Fibroblast of lung (primary cell): Measurements from ENCODE around the gene IFRD1. TPM values are rescaled to one million over a fixed set of nuclear protein-coding genes. Genes with fewer than 3 reads are reported as not detected.

ENCODE experiments used
- DNase-seq, 2 donors: peaks; one replicate each; pipeline versions ENCODE4 v3.0.0 to v3.0.0-alpha.2; 2010; ENCODE audit warnings: low read depth in 2 of 2
- H2AFZ ChIP-seq: 2 replicates; pipeline ENCODE4 v1.5.1; 2012; ENCODE audit warnings: low read length, control low read depth, inconsistent platforms
- H3K27ac ChIP-seq: 2 replicates; pipeline ENCODE4 v1.5.1; 2011; ENCODE audit warnings: low read length, control low read depth; ENCODE audit not compliant: insufficient read depth
- H3K27me3 ChIP-seq: 2 replicates; pipeline ENCODE4 v1.5.1; 2011; ENCODE audit warnings: mild to moderate bottlenecking, low read length; ENCODE audit not compliant: control insufficient read depth, insufficient read depth
- H3K36me3 ChIP-seq: 2 replicates; pipeline ENCODE4 v1.5.1; 2011; ENCODE audit warnings: low read length; ENCODE audit not compliant: control insufficient read depth, insufficient read depth
- H3K4me1 ChIP-seq: 2 replicates; pipeline ENCODE4 v1.5.1; 2011; ENCODE audit warnings: low read length; ENCODE audit not compliant: control insufficient read depth, insufficient read depth; ENCODE audit errors: extremely low read depth
- H3K4me2 ChIP-seq: 2 replicates; pipeline ENCODE4 v1.5.1; 2011; ENCODE audit warnings: low read length, control low read depth; ENCODE audit not compliant: insufficient read depth; ENCODE audit errors: extremely low read depth
- H3K4me3 ChIP-seq, 4 experiments: fragments of 200-600 bp in 1 of 4; sonication (generic) in 1 of 4; replicated peaks in 1 of 4; 2 replicates each; pipeline ENCODE4 v1.5.1; 2011 to 2016; ENCODE audit warnings: low read length in 4 of 4, low read depth in 3 of 4, mild to moderate bottlenecking in 3 of 4, control low read depth in 2 of 4, inconsistent platforms in 1 of 4, mixed read lengths in 1 of 4; ENCODE audit not compliant: insufficient read depth in 1 of 4; ENCODE audit errors: control extremely low read depth in 1 of 4
- H3K79me2 ChIP-seq: 2 replicates; pipeline ENCODE4 v1.5.1; 2012; ENCODE audit warnings: mild to moderate bottlenecking, low read length, inconsistent platforms; ENCODE audit not compliant: control insufficient read depth, insufficient read depth
- H3K9ac ChIP-seq: 2 replicates; pipeline ENCODE4 v1.5.1; 2011; ENCODE audit warnings: mild to moderate bottlenecking, low read length, control low read depth; ENCODE audit not compliant: insufficient read depth
- H3K9me3 ChIP-seq: 2 replicates; pipeline ENCODE4 v1.5.1; 2012; ENCODE audit warnings: low read depth, low read length; ENCODE audit not compliant: control insufficient read depth, insufficient read depth
- H4K20me1 ChIP-seq: 2 replicates; pipeline ENCODE4 v1.5.1; 2011; ENCODE audit warnings: low read length; ENCODE audit not compliant: control insufficient read depth, insufficient read depth; ENCODE audit errors: extremely low read depth
- CTCF ChIP-seq, 2 donors: IDR thresholded peaks in 1 of 2; conservative IDR thresholded peaks in 1 of 2; 1 replicate in 1 of 2; 2 replicates in 1 of 2; pipeline ENCODE4 v1.5.1; 2011 to 2012; ENCODE audit warnings: low read length in 2 of 2, control low read depth in 1 of 2, inconsistent platforms in 1 of 2, low read depth in 1 of 2, mild to moderate bottlenecking in 1 of 2
- EZH2 ChIP-seq: IDR thresholded peaks from 2 replicates; pipeline ENCODE4 v1.5.1; 2012; ENCODE audit warnings: low read length, control low read depth, mild to moderate bottlenecking; ENCODE audit errors: missing control alignments
- polyA plus RNA-seq, 2 donors: library from polyadenylated mRNA; depleted of rRNA in 1 of 2; stranded (reverse) in 1 of 2; unstranded in 1 of 2; fragments of >200 nt; gene quantifications; 2 replicates each; pipeline ENCODE4 v1.2.1, GENCODE V29; 2011 to 2012; ENCODE audit warnings: missing spikeins in 1 of 2
- total RNA-seq: library from RNA; depleted of rRNA; stranded (reverse); fragments of >200 nt; gene quantifications from 2 replicates; pipeline ENCODE4 v1.2.1, GENCODE V29; 2014

Gene IFRD1
- total and polyA plus RNA-seq, 2 donors (not counting 1 experiment from before 2014, with no cell fraction given) = 42.6 to 127 TPM

GRCh38 chr7:112437072-112437471 is 13.2 kb upstream of the IFRD1 start:
- peak in 1 of 2 donors; percentile 54 for DNase-seq
- Histone ChIP-seq H3K4me3 (no peak overlapping the region), H3K79me2 (no peaks in the 10 kb centered on the region), H4K20me1 (no peaks in the 10 kb centered on the region), H3K4me2 (no peak overlapping the region), H3K27me3 (no peaks in the 10 kb centered on the region), H3K36me3 (no peaks in the 10 kb centered on the region), H2AFZ (no peak overlapping the region), H3K27ac (no peak overlapping the region), H3K9ac (no peak overlapping the region), H3K9me3 (no peaks in the 10 kb centered on the region), H3K4me1 (no peaks in the 10 kb centered on the region)
- TF ChIP-seq CTCF (conservative IDR thresholded peaks at IDR 0.05 in 1 of 2, IDR thresholded peaks at IDR 0.05 in 1 of 2; ENCODE audit: low read depth in 1 of 2, low read length in 2 of 2) (no peak), EZH2 (no peak)

- Histone ChIP-seq H3K27me3 (no peaks in the 10 kb centered on the region), H3K27ac (no peak overlapping the region), H3K9me3 (no peaks in the 10 kb centered on the region), H3K9ac (no peak overlapping the region), H3K79me2 (no peaks in the 10 kb centered on the region), H2AFZ (no peak overlapping the region), H3K4me3 (no peak overlapping the region), H3K4me1 (no peaks in the 10 kb centered on the region), H3K36me3 (no peaks in the 10 kb centered on the region), H3K4me2 (no peak overlapping the region), H4K20me1 (no peaks in the 10 kb centered on the region)
- TF ChIP-seq EZH2 (no peak), CTCF (conservative IDR thresholded peaks at IDR 0.05 in 1 of 2, IDR thresholded peaks at IDR 0.05 in 1 of 2; ENCODE audit: low read depth in 1 of 2, low read length in 2 of 2) (no peak)
- DNase-seq = no peak
Measured at GRCh38 chr7:112439476-112439875, 10.8 kb upstream of the IFRD1 start.

- TF ChIP-seq EZH2 (no peak), CTCF (conservative IDR thresholded peaks at IDR 0.05 in 1 of 2, IDR thresholded peaks at IDR 0.05 in 1 of 2; ENCODE audit: low read depth in 1 of 2, low read length in 2 of 2) (no peak)
- H3K79me2 ChIP-seq = no peaks in the 10 kb centered on the region
- no peaks in the 10 kb centered on the region for H3K27me3 ChIP-seq
Measured at GRCh38 chr7:112442210-112442609, 8.1 kb upstream of the IFRD1 start.

More at GRCh38 chr7:112442210-112442609, 8.1 kb upstream of the IFRD1 start:
- no peaks in the 10 kb centered on the region for H3K4me1 ChIP-seq
- no peak for DNase-seq
- H3K9ac ChIP-seq = no peak overlapping the region
- no peaks in the 10 kb centered on the region for H4K20me1 ChIP-seq
- H3K4me3 ChIP-seq = no peak overlapping the region
- no peaks in the 10 kb centered on the region for H3K36me3 ChIP-seq
- no peaks in the 10 kb centered on the region for H3K9me3 ChIP-seq
- H3K4me2 ChIP-seq = no peak overlapping the region
- H2AFZ ChIP-seq = no peak overlapping the region
- H3K27ac ChIP-seq = no peak overlapping the region
